Measurements from ENCODE around the gene MPDU1. TPM values are rescaled to one million over a fixed set of nuclear protein-coding genes. Genes with fewer than 3 reads are reported as not detected.
A peak's percentile ranks its signal among the peaks of the same experiment; 100 is the strongest.

The MPDU1 gene
- total RNA-seq, 1 donor from 2014 or later = 28.0 TPM

DNA sequence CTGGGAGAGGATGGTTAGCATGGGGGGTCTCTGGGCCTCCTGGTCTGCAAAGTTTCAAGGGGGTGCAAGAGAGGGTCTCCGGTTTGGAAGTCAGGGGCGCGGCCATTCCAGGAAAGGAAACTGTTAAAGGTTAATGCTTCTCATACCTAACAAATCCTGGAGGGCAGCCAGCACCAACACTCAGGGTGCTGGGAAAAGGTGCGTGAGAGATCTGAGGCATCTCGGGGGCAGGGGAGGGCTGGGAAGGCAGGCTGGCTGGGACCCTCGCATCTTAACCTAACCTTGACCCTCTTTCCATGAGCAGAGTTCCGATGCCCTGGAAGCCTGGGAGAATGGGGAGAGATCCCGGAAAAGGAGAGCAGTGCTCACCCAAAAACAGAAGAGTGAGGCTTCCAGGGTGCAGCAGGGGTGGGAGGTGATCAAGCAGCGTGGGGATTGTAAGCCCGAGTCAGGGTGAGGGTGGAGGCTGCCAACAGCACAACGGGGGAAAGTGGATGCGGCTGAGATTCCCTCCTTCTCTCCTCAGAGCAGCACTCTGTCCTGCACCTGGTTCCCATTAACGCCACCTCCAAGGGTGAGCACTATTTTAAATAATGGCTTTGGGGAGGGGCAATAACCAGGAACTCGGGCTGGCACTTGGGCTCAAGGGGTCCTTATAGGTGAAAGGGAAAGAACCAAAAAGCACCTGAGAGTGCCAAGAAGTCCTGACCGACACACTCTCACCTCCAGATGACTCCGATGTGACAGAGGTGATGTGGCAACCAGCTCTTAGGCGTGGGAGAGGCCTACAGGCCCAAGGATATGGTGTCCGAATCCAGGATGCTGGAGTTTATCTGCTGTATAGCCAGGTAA lies 24.1 kb upstream of the MPDU1 start:
- intact Hi-C loops (cut with micrococcal nuclease) = no loop called here
- no peak for DNase-seq

DNA sequence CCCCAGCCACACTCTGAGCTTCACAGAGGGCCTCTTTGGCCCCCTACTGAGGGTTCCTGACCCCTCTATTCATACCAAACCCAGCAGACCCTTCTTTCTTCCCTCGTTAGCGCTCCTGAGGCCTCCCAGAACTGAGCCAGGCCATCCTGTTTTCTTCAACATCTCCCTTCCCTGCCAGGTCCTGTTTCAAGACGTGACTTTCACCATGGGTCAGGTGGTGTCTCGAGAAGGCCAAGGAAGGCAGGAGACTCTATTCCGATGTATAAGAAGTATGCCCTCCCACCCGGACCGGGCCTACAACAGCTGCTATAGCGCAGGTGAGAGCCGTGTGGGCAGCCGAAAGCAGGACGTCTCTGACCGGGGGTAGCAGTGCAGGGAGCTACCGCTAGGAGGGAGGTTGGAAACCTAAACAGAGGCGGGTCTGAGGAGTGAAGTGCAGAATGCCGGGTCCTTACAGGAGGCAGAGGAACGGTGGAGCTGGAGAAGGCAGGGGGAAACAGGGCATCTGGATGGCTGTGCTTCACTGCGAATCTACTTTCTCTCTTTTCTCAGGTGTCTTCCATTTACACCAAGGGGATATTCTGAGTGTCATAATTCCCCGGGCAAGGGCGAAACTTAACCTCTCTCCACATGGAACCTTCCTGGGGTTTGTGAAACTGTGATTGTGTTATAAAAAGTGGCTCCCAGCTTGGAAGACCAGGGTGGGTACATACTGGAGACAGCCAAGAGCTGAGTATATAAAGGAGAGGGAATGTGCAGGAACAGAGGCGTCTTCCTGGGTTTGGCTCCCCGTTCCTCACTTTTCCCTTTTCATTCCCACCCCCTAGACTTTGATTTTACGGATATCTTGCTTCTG lies 23.3 kb upstream of the MPDU1 start:
- intact Hi-C loops (cut with micrococcal nuclease) = no loop called here
- peak; percentile 74 for DNase-seq
- peak; percentile 39 for ATAC-seq

More for the DNA sequence above, 24.1 kb upstream of the MPDU1 start:
- ATAC-seq = no peak

DNA sequence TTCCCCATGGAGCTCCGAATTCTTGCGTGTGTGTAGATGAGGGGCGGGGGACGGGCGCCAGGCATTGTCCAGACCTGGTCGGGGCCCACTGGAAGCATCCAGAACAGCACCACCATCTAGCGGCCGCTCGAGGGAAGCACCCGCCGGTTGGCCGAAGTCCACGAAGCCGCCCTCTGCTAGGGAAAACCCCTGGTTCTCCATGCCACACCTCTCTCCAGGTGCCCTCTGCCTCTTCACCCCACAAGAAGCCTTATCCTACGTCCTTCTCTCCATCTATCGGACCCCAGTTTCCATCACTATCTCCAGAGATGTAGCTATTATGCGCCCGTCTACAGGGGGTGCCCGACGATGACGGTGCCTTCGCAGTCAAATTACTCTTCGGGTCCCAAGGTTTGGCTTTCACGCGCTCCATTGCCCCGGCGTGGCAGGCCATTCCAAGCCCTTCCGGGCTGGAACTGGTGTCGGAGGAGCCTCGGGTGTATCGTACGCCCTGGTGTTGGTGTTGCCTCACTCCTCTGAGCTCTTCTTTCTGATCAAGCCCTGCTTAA lies 22.6 kb upstream of the MPDU1 start:
- DNase-seq = peak; percentile 93
- peak; percentile 75 for ATAC-seq
- intact Hi-C loops (cut with micrococcal nuclease) = no loop called here

DNA sequence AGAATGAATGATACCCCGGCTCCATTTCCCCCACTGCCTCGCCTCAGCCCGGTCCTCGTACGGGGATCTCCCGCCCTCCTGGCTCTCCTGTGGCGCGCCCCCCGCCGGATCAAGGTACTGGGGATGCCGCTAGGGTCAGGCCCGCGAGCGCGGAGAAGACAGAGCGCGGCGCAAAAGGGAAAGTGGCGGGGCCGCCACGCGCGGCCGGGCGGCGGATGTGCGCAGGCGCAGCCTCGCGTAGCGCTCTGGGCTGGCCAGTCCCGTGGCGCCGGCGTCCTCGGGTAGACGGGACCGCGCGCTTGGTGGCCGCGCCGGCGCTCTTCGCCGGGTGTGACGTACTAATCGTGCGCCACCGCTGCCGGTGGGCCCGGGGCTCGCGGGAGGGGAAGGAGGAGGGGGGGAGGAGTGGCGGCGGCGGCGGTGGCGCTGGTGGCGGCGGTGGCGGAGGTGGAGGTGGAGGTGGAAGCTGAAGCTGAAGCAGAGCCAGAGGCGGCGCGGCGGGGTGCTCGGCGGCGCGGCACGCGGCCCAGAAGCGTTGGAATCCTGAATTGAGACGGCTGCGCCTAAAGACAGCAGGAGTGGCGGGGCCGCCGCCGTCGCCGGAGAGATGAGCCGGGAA lies 22.0 kb upstream of the MPDU1 start, which contains the start of gene SENP3:
Gene SENP3, plus strand, starts transcription at position 331 of the 619 bp plus-strand sequence. CDS start 1,158 bp downstream, outside the sequence.
- peak; percentile 86 for ATAC-seq
- intact Hi-C loops (cut with micrococcal nuclease) = no loop called here

DNA sequence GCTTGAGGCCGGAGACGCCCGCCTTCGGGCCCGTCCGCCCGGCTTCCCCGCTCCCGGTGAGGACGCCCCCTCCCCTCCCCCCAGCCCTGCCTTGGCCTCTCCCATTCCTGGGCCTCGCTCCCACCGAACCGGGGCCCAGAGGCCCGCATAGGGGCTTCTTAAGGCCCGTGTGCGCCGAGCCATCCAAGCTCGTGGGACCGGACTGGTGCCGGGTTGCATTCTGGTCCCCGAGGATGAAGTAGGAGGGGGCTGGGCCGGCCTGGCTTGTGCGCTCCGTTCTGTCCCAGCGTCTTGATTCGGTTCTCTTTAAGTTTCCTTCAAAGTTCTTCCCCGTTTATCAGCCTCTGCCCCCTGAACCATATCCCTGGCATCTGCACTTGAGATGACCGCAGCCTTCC lies 21.4 kb upstream of the MPDU1 start:
- intact Hi-C loops (cut with micrococcal nuclease) = no loop called here
- no peak for ATAC-seq
- no peak for DNase-seq

More for the DNA sequence above, 22.0 kb upstream of the MPDU1 start, which contains the start of gene SENP3:
- peak; percentile 96 for DNase-seq

DNA sequence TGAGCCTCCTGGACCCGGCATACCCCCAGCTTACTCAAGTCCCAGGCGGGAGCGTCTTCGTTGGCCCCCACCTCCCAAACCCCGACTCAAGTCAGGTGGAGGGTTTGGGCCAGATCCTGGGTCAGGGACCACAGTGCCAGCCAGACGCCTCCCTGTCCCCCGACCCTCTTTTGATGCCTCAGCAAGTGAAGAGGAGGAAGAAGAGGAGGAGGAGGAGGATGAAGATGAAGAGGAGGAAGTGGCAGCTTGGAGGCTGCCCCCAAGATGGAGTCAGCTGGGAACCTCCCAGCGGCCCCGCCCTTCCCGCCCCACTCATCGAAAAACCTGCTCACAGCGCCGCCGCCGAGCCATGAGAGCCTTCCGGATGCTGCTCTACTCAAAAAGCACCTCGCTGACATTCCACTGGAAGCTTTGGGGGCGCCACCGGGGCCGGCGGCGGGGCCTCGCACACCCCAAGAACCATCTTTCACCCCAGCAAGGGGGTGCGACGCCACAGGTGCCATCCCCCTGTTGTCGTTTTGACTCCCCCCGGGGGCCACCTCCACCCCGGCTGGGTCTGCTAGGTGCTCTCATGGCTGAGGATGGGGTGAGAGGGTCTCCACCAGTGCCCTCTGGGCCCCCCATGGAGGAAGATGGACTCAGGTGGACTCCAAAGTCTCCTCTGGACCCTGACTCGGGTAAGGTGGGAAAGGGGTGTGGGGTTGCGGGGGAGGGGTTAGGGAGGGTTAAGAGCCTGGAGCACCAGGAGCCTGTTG lies 20.4 kb upstream of the MPDU1 start:
- no peak for DNase-seq
- no peak for ATAC-seq
- intact Hi-C loops (cut with micrococcal nuclease) = no loop called here

DNA sequence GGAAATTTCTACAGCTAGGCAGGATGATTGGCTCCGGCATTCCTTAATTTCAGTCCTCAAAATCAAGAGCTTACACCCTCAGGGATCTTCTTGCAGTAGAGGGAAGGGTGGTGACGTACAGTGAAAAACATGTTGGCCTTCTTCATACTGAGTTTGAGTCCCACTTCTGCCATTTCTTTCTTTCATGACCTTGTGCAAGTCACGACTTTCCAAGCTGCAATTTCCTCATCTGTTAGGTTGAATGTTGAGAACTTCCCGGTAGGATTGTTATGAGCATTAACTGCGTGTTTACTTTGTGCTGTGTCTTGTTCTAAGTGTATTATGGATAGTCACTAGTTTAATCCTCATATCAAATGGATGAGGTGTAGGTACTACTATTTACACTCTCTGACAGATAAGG lies 14.1 kb upstream of the MPDU1 start:
- ATAC-seq (no peak), DNase-seq (no peak)
- intact Hi-C loops (cut with micrococcal nuclease) = no loop called here

DNA sequence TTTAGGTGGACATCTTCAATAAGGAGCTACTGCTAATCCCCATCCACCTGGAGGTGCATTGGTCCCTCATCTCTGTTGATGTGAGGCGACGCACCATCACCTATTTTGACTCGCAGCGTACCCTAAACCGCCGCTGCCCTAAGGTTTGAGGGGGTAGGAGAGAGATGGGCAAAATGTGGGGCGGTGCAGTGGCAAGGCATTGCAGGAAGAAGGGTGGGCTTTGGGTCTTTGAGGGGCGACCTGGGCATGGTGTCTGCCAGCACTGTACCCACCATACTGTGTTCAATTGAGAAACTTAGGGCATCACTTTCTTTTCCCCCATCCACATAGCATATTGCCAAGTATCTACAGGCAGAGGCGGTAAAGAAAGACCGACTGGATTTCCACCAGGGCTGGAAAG lies 13.3 kb upstream of the MPDU1 start:
- DNase-seq = no peak
- intact Hi-C loops (cut with micrococcal nuclease) = no loop called here

DNA sequence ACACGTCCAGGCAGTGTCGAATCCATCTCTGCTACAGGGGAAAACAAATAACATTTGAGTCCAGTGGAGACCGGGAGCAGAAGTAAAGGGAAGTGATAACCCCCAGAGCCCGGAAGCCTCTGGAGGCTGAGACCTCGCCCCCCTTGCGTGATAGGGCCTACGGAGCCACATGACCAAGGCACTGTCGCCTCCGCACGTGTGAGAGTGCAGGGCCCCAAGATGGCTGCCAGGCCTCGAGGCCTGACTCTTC lies 11.4 kb upstream of the MPDU1 start:
- DNase-seq (no peak), ATAC-seq (no peak)
- intact Hi-C loops (cut with micrococcal nuclease) = no loop called here

More for the DNA sequence above, 13.3 kb upstream of the MPDU1 start:
- ATAC-seq = no peak

DNA sequence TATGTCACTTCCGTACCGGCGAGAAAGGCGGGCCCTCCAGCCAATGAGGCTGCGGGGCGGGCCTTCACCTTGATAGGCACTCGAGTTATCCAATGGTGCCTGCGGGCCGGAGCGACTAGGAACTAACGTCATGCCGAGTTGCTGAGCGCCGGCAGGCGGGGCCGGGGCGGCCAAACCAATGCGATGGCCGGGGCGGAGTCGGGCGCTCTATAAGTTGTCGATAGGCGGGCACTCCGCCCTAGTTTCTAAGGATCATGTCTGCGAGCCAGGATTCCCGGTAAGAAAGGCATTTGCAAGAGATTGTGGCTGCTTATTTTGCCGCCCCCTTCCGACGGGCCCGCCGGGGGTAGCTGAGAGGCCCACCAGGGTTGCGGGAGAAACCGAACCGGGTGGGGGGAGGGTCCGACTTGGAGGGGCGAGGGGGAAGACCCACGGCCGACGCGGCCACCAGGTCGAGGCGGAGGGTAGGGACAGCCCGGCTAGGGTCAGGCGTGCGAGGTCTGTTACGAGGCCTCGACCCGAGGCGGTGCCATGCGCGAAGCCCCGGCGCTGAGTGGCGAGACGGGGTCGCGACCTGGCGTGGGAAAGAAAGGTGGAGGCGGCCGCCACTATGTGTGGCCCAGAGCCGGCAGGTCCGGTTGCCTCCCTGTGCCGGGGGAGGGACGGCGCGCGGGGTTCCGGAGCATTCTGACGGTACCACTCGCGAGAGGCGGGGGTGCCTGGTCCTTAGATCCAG lies 10.9 kb upstream of the MPDU1 start:
- ATAC-seq (peak; percentile 93), DNase-seq (peak; percentile 99)
- intact Hi-C loops (cut with micrococcal nuclease) = no loop called here

DNA sequence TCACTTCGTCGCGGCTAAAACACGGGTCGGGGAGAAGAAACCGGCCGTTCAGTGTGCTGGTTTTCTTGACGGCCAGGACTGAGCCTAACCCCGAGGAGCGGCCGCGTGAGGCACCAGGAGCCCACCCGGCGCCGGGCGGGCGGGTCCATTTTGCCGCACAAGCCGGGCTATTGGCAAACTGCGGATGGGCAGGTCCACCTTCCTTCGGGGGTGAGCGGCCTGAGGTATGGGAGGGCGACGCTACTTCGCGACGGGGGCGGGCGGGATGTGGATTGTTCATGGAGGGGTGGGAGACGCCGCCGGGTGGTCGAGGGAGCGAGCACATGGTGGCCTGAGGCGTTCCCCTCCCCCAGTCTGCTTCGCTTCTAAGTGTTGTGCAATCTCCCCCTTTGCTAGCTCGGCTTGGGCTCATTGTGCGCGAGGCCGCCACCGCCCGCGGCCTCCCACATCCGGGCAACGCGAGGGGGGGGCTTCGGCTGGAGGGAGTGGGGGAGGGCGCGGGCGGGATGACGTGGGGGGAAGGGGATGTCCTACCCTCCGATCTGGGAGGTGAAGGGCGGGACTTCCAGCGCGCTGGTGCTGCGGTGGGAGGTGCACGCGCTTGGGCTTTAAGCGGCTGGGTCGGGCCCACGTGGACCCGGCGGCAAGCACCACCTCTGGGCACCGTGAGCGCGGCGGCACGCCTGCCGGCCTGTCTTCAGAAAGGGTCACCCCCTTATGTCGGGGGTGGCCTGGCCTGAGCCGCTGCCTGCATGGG lies 10.2 kb upstream of the MPDU1 start:
- intact Hi-C loops (cut with micrococcal nuclease) = no loop called here
- DNase-seq (peak; percentile 92), ATAC-seq (peak; percentile 75)

DNA sequence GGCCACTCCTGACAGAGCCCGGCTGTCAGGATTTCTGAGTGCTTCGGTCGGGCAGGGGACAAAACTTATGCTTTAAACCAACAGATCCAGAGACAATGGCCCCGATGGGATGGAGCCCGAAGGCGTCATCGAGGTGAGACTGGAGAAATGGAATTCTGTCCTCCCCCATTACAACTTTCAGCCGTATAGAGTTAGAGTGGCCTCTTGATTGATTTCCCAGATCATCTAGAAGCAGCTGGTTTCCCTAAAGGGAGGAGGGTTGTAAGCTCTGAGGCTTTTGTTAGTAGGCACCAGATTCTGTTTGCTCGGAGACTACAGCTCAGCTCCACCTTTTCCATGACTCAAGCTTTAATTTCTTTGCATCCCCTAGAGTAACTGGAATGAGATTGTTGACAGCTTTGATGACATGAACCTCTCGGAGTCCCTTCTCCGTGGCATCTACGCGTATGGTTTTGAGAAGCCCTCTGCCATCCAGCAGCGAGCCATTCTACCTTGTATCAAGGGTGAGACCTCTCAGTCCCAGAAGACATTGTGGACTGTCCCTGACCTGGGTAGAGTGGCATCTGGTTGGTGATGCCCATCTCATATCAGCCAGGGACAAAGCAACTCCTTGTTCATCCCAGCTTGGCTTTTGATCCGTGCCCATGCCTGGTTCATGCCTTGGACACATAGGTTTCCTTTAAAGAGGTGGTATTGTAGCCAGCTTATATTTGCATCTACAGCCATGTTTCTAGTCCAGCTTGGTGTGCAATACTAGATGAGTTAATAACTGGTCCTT lies 9.3 kb upstream of the MPDU1 start:
- intact Hi-C loops (cut with micrococcal nuclease) = no loop called here
- DNase-seq (no peak), ATAC-seq (no peak)

DNA sequence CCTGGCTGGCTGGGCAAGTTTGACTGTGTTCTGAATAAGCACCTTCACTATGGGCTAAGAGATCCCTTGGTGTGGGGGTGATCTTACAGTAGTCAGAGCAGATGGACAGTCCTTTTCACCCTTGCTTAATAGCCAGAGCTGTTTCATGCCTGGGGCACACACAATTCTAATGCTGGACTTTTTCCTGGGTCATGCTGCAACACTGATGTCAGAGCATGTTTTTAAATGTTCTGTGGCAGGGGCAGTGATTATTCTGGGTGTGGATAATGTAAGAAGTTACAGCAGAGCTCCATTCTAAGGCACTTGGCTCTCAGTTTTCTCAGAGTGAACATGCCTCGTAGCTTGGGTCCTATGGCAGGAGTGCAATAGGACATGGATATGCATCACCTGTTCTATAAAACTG lies 8.2 kb upstream of the MPDU1 start:
- DNase-seq (no peak), ATAC-seq (no peak)
- intact Hi-C loops (cut with micrococcal nuclease) = no loop called here

DNA sequence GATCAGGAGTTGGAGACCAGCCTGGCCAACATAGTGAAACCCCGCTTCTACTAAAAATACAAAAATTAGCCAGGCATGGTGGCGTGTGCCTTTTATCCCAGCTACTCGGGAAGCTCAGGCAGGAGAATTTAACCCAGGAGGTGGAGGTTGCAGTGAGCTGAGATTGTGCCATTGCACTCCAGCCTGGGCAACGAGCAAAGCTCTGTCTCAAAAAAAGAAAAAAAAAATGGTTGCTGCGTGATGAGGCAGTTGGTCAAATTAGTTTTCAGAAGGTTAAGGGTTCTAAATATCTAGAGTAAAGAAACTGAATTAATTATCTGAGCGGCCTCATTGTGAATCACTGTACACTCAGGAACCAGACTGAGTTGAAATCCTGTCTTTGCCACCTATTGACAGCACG lies 7.7 kb upstream of the MPDU1 start:
- DNase-seq (no peak), ATAC-seq (no peak)
- intact Hi-C loops (cut with micrococcal nuclease) = no loop called here

DNA sequence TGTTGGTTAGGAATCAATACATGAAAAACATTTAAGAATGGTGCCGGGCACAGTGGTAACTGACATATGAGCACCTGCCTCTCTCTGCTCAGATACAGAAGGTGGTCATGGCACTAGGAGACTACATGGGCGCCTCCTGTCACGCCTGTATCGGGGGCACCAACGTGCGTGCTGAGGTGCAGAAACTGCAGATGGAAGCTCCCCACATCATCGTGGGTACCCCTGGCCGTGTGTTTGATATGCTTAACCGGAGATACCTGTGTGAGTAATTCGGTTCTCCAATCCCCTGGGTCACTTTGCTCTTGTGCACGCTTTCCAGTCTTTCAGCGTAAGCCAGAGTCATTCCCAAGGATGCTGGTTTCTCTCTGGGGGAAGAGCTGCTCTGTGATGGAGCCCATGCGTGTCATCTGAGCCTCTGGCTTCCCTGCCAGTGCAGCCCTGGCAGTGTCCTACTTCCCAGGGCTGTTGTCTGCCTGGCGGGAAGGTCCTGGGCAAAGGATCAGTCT lies 7.2 kb upstream of the MPDU1 start:
- ATAC-seq = no peak
- no peak for DNase-seq
- intact Hi-C loops (cut with micrococcal nuclease) = no loop called here

DNA sequence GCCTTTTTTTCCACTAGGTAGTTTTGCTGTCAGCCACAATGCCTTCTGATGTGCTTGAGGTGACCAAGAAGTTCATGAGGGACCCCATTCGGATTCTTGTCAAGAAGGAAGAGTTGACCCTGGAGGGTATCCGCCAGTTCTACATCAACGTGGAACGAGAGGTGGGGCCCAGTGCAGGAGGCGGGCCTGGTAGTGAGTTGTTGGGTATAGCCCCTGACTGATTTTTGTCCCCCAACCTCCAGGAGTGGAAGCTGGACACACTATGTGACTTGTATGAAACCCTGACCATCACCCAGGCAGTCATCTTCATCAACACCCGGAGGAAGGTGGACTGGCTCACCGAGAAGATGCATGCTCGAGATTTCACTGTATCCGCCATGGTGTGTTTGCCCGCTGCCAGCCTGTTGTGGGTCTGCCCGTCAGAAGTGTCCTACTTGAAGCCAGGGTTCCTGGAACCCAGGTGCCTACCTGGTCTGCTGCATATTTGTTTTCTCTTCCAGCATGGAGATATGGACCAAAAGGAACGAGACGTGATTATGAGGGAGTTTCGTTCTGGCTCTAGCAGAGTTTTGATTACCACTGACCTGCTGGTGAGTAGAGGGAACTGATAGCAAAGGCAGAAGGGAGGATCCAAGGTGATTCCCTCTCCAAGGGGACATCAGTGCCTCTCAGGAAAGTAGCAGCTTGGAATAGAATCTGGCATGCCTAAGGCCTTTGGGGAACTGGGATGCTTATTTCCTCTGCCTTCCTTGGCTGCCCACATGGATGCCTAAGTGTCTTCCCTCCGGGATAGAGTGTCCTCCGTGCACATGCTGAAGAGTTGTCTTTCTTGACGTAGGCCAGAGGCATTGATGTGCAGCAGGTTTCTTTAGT lies 6.1 kb upstream of the MPDU1 start:
- ATAC-seq (no peak), DNase-seq (no peak)
- intact Hi-C loops (cut with micrococcal nuclease) = no loop called here
